Progenitor cell of endocrine pancreas (in vitro differentiated cells): ENCODE measurements around the gene ZSWIM5. TPM values are rescaled to one million over a fixed set of nuclear protein-coding genes. Genes with fewer than 3 reads are reported as not detected.
"Not testable (repeated sequence)": the region's sequence is repeated elsewhere in the genome, so short reads cannot be mapped to it uniquely, and the experiment has no call there.

Experiments used
- DNase-seq: peaks from one replicate; pipeline ENCODE4 v3.0.0; 2021; ENCODE audit warnings: low spot score; ENCODE audit not compliant: unreplicated experiment
- H3K27ac Mint-ChIP-seq: 2 replicates; pipeline ENCODE4 v1.8.0; 2021; ENCODE audit warnings: mild to moderate bottlenecking, moderate library complexity, mixed read lengths
- H3K27me3 Mint-ChIP-seq: 2 replicates; pipeline ENCODE4 v1.8.0; 2021; ENCODE audit warnings: mixed read lengths
- H3K36me3 Mint-ChIP-seq: 2 replicates; pipeline ENCODE4 v1.8.0; 2022; ENCODE audit warnings: mixed read lengths; ENCODE audit not compliant: insufficient read depth
- H3K4me1 Mint-ChIP-seq: 2 replicates; pipeline ENCODE4 v1.8.0; 2021; ENCODE audit warnings: low read depth, mixed read lengths
- H3K4me3 Mint-ChIP-seq: 2 replicates; pipeline ENCODE4 v1.8.0; 2021; ENCODE audit warnings: low read depth, mild to moderate bottlenecking, moderate library complexity, mixed read lengths
- H3K9me3 Mint-ChIP-seq: 2 replicates; pipeline ENCODE4 v1.8.0; 2021; ENCODE audit warnings: low read depth, mixed read lengths
- CTCF ChIP-seq: fragments of 200-600 bp; sonication (generic); IDR thresholded peaks from one replicate; pipeline ENCODE4 v1.5.0; 2021; ENCODE audit warnings: antibody characterized with exemption, mild to moderate bottlenecking; ENCODE audit not compliant: unreplicated experiment
- total RNA-seq: library from RNA; stranded (reverse); gene quantifications from 2 replicates; pipeline ENCODE4 v1.2.1, GENCODE V29; 2021

ZSWIM5 gene
- total RNA-seq, 1 donor from 2014 or later: 9.2 TPM

GRCh38 chr1:45200435-45200834 is 6.0 kb downstream of the ZSWIM5 start:
- peaks cover 10% of the 10 kb centered on the region for H3K9me3 Mint-ChIP-seq
- no peak overlapping the region for H3K27ac Mint-ChIP-seq
- no peak for TF ChIP-seq CTCF
- DNase-seq: no peak
- H3K27me3 Mint-ChIP-seq: no peaks in the 10 kb centered on the region
- H3K4me1 Mint-ChIP-seq: peaks cover 10% of the 10 kb centered on the region
- H3K4me3 Mint-ChIP-seq: no peak overlapping the region
- peaks cover 2% of the 10 kb centered on the region for H3K36me3 Mint-ChIP-seq

GRCh38 chr1:45198185-45198584 is 8.2 kb downstream of the ZSWIM5 start:
- Mint-ChIP-seq H3K27me3 (no peaks in the 10 kb centered on the region), H3K36me3 (peaks cover 2% of the 10 kb centered on the region), H3K4me3 (no peak overlapping the region)

GRCh38 chr1:45196863-45197262 is 9.5 kb downstream of the ZSWIM5 start:
- no peak for DNase-seq
- TF ChIP-seq CTCF: no peak
- Mint-ChIP-seq H3K4me3 (no peak overlapping the region), H3K27me3 (no peaks in the 10 kb centered on the region), H3K4me1 (peaks cover 1% of the 10 kb centered on the region), H3K27ac (no peak overlapping the region), H3K9me3 (peaks cover 10% of the 10 kb centered on the region), H3K36me3 (peaks cover 2% of the 10 kb centered on the region)

More at GRCh38 chr1:45198185-45198584, 8.2 kb downstream of the ZSWIM5 start:
- TF ChIP-seq CTCF: no peak
- H3K4me1 Mint-ChIP-seq: peaks cover 1% of the 10 kb centered on the region
- DNase-seq: no peak
- H3K27ac Mint-ChIP-seq: no peak overlapping the region
- peaks cover 10% of the 10 kb centered on the region for H3K9me3 Mint-ChIP-seq

- no peaks in the 10 kb centered on the region for H3K9me3 Mint-ChIP-seq
- H3K36me3 Mint-ChIP-seq: peaks cover 1% of the 10 kb centered on the region
- no peak for DNase-seq
- H3K27ac Mint-ChIP-seq: no peak overlapping the region
- H3K27me3 Mint-ChIP-seq: no peaks in the 10 kb centered on the region
- H3K4me1 Mint-ChIP-seq: peaks cover 3% of the 10 kb centered on the region
- no peak for TF ChIP-seq CTCF
- no peak overlapping the region for H3K4me3 Mint-ChIP-seq
Measured at GRCh38 chr1:45191418-45191783, 15.0 kb downstream of the ZSWIM5 start.

GRCh38 chr1:45187725-45188124 is 18.7 kb downstream of the ZSWIM5 start:
- no peak overlapping the region for H3K4me3 Mint-ChIP-seq
- no peak for DNase-seq
- TF ChIP-seq CTCF: no peak
- no peaks in the 10 kb centered on the region for H3K9me3 Mint-ChIP-seq
- H3K4me1 Mint-ChIP-seq: peaks cover 1% of the 10 kb centered on the region
- H3K27ac Mint-ChIP-seq: no peak overlapping the region
- H3K27me3 Mint-ChIP-seq: no peaks in the 10 kb centered on the region
- H3K36me3 Mint-ChIP-seq: peaks cover 1% of the 10 kb centered on the region

GRCh38 chr1:45179918-45180519 is 26.4 kb downstream of the ZSWIM5 start:
- H3K36me3 Mint-ChIP-seq, H3K27me3 Mint-ChIP-seq, DNase-seq, H3K27ac Mint-ChIP-seq, H3K4me3 Mint-ChIP-seq, H3K4me1 Mint-ChIP-seq: not testable (repeated sequence)
- H3K9me3 Mint-ChIP-seq: peaks cover 17% of the 10 kb centered on the region
